ENCODE measurements around the gene KCND2.

The KCND2 gene

GRCh38 chr7:120709972-120710320 is 437.0 kb downstream of the KCND2 start:
- DNase-seq = no peak

GRCh38 chr7:120714945-120715344 is 442.0 kb downstream of the KCND2 start:
- DNase-seq = no peak

- DNase-seq = peak; percentile 65
These were observed 443.3 kb downstream of the KCND2 start for GRCh38 chr7:120716307-120716706.

GRCh38 chr7:120717166-120717565 is 444.2 kb downstream of the KCND2 start:
- no peak for DNase-seq

GRCh38 chr7:120718361-120718760 is 445.4 kb downstream of the KCND2 start:
- DNase-seq = no peak

GRCh38 chr7:120720317-120720716 is 447.3 kb downstream of the KCND2 start:
- no peak for DNase-seq

- DNase-seq = no peak
These were observed 450.8 kb downstream of the KCND2 start for GRCh38 chr7:120723465-120724385.

GRCh38 chr7:120724448-120724847 is 451.5 kb downstream of the KCND2 start:
- DNase-seq = no peak

GRCh38 chr7:120724955-120725354 is 452.0 kb downstream of the KCND2 start:
- no peak for DNase-seq

- peak; percentile 65 for DNase-seq
These were observed 452.5 kb downstream of the KCND2 start for GRCh38 chr7:120725376-120726039.

GRCh38 chr7:120729245-120729644 is 456.3 kb downstream of the KCND2 start:
- DNase-seq = no peak

GRCh38 chr7:120731271-120731670 is 458.3 kb downstream of the KCND2 start:
- DNase-seq = no peak

- no peak for DNase-seq
These were observed 459.3 kb downstream of the KCND2 start for GRCh38 chr7:120732256-120732655.

GRCh38 chr7:120733143-120733542 is 460.2 kb downstream of the KCND2 start:
- no peak for DNase-seq

- DNase-seq = no peak
These were observed 460.9 kb downstream of the KCND2 start for GRCh38 chr7:120733835-120734234.

GRCh38 chr7:120735791-120736190 is 462.8 kb downstream of the KCND2 start:
- no peak for DNase-seq

- peak; percentile 58 for DNase-seq
These were observed 465.8 kb downstream of the KCND2 start for GRCh38 chr7:120738816-120739215.

GRCh38 chr7:120740348-120740747 is 467.4 kb downstream of the KCND2 start:
- DNase-seq = no peak

GRCh38 chr7:120741371-120742042 is 468.5 kb downstream of the KCND2 start:
- no peak for DNase-seq

- peak; percentile 57 for DNase-seq
These were observed 469.4 kb downstream of the KCND2 start for GRCh38 chr7:120742372-120742771.

GRCh38 chr7:120743128-120743527 is 470.2 kb downstream of the KCND2 start:
- DNase-seq = no peak

- no peak for DNase-seq
These were observed 487.1 kb downstream of the KCND2 start for GRCh38 chr7:120760050-120760449.

GRCh38 chr7:120760851-120761250 is 487.9 kb downstream of the KCND2 start:
- DNase-seq = no peak

GRCh38 chr7:120770206-120770605 is 497.2 kb downstream of the KCND2 start:
- DNase-seq = no peak

All from eye (tissue), 1 donor.